Progenitor cell of endocrine pancreas (in vitro differentiated cells): ENCODE data around the gene CDK12. TPM values are rescaled to one million over a fixed set of nuclear protein-coding genes. Genes with fewer than 3 reads are reported as not detected.

Experiments
- DNase-seq: peaks from one replicate; pipeline ENCODE4 v3.0.0; 2021; ENCODE audit warnings: low spot score; ENCODE audit not compliant: unreplicated experiment
- H3K27ac Mint-ChIP-seq: 2 replicates; pipeline ENCODE4 v1.8.0; 2021; ENCODE audit warnings: mild to moderate bottlenecking, moderate library complexity, mixed read lengths
- H3K27me3 Mint-ChIP-seq: 2 replicates; pipeline ENCODE4 v1.8.0; 2021; ENCODE audit warnings: mixed read lengths
- H3K36me3 Mint-ChIP-seq: 2 replicates; pipeline ENCODE4 v1.8.0; 2022; ENCODE audit warnings: mixed read lengths; ENCODE audit not compliant: insufficient read depth
- H3K4me1 Mint-ChIP-seq: 2 replicates; pipeline ENCODE4 v1.8.0; 2021; ENCODE audit warnings: low read depth, mixed read lengths
- H3K4me3 Mint-ChIP-seq: 2 replicates; pipeline ENCODE4 v1.8.0; 2021; ENCODE audit warnings: low read depth, mild to moderate bottlenecking, moderate library complexity, mixed read lengths
- H3K9me3 Mint-ChIP-seq: 2 replicates; pipeline ENCODE4 v1.8.0; 2021; ENCODE audit warnings: low read depth, mixed read lengths
- CTCF ChIP-seq: fragments of 200-600 bp; sonication (generic); IDR thresholded peaks from one replicate; pipeline ENCODE4 v1.5.0; 2021; ENCODE audit warnings: antibody characterized with exemption, mild to moderate bottlenecking; ENCODE audit not compliant: unreplicated experiment
- total RNA-seq: library from RNA; stranded (reverse); gene quantifications from 2 replicates; pipeline ENCODE4 v1.2.1, GENCODE V29; 2021

Gene CDK12
- total RNA-seq, 1 donor from 2014 or later = 86.8 TPM

GRCh38 chr17:39566094-39566850 lies 105.0 kb downstream of the CDK12 start:
- H3K9me3 Mint-ChIP-seq = peaks cover 3% of the 10 kb centered on the region
- peaks cover 22% of the 10 kb centered on the region for H3K4me1 Mint-ChIP-seq
- peaks cover 11% of the 10 kb centered on the region for H3K36me3 Mint-ChIP-seq
- no peaks in the 10 kb centered on the region for H3K27me3 Mint-ChIP-seq
- H3K27ac Mint-ChIP-seq = no peak overlapping the region
- no peak for TF ChIP-seq CTCF
- no peak for DNase-seq
- no peak overlapping the region for H3K4me3 Mint-ChIP-seq

GRCh38 chr17:39568702-39569101 lies 107.4 kb downstream of the CDK12 start:
- Mint-ChIP-seq H3K27ac (no peak overlapping the region), H3K4me1 (peaks cover 7% of the 10 kb centered on the region), H3K4me3 (no peak overlapping the region), H3K36me3 (peaks cover 16% of the 10 kb centered on the region), H3K27me3 (no peaks in the 10 kb centered on the region), H3K9me3 (peaks cover 7% of the 10 kb centered on the region)
- no peak for DNase-seq
- TF ChIP-seq CTCF = no peak

GRCh38 chr17:39569126-39569525 lies 107.8 kb downstream of the CDK12 start:
- Mint-ChIP-seq H3K9me3 (peaks cover 7% of the 10 kb centered on the region), H3K36me3 (peaks cover 16% of the 10 kb centered on the region), H3K4me3 (no peak overlapping the region), H3K4me1 (peaks cover 6% of the 10 kb centered on the region), H3K27ac (no peak overlapping the region), H3K27me3 (no peaks in the 10 kb centered on the region)
- no peak for TF ChIP-seq CTCF
- no peak for DNase-seq

- TF ChIP-seq CTCF = no peak
- Mint-ChIP-seq H3K4me3 (no peak overlapping the region), H3K27ac (no peak overlapping the region), H3K4me1 (peaks cover 5% of the 10 kb centered on the region), H3K9me3 (peaks cover 7% of the 10 kb centered on the region), H3K36me3 (peaks cover 11% of the 10 kb centered on the region), H3K27me3 (peaks cover 12% of the 10 kb centered on the region)
- DNase-seq = no peak
Observed at GRCh38 chr17:39572121-39572520, 110.8 kb downstream of the CDK12 start.

GRCh38 chr17:39573447-39574298 lies 112.4 kb downstream of the CDK12 start:
- H3K4me3 Mint-ChIP-seq = peak overlapping the region; percentile 88
- H3K9me3 Mint-ChIP-seq = peaks cover 7% of the 10 kb centered on the region
- peak; percentile 33 for DNase-seq
- H3K27ac Mint-ChIP-seq = peak overlapping the region; percentile 96
- TF ChIP-seq CTCF = no peak
- peaks cover 10% of the 10 kb centered on the region for H3K36me3 Mint-ChIP-seq
- H3K4me1 Mint-ChIP-seq = peaks cover 10% of the 10 kb centered on the region
- peaks cover 12% of the 10 kb centered on the region for H3K27me3 Mint-ChIP-seq
